ENCODE data around the gene CECR2.

DNA sequence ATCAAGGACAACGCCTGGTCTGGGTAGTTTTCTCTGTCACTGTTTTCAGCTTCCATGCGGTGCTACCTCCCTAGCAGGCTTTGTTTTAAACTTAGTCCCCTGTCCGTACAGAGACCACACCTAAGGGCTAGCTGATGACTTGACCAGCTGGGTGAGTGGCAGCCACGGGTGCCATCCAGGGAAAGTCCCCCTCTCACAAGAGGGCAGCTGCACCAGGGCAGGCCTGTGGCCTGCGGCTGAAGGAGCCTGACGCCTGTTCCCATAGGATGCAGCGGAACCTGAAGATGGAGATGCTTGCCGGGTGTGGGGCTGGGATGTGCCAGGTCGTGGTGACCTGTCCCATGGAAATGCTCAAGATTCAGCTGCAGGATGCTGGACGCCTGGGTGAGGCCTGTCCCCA lies 213.9 kb downstream of the CECR2 start:
- no peak for TF ChIP-seq POLR2AphosphoS5 (IDR thresholded peaks at IDR 0.05; ENCODE audit: low read depth, low read length)
- TF ChIP-seq EGR1 (IDR thresholded peaks at IDR 0.05; ENCODE audit: borderline replicate concordance, low read depth, low read length): no peak
- no peak for TF ChIP-seq RFX5 (IDR thresholded peaks at IDR 0.05; ENCODE audit: borderline replicate concordance, low read depth, low read length)
- no peak for TF ChIP-seq POLR2A (IDR thresholded peaks at IDR 0.05; ENCODE audit: control extremely low read depth in 1 of 2, low read depth in 2 of 2, low read length in 2 of 2)
- TF ChIP-seq TAF1 (IDR thresholded peaks at IDR 0.05; ENCODE audit: low read depth, low read length): no peak
- TF ChIP-seq, protein P1, sequence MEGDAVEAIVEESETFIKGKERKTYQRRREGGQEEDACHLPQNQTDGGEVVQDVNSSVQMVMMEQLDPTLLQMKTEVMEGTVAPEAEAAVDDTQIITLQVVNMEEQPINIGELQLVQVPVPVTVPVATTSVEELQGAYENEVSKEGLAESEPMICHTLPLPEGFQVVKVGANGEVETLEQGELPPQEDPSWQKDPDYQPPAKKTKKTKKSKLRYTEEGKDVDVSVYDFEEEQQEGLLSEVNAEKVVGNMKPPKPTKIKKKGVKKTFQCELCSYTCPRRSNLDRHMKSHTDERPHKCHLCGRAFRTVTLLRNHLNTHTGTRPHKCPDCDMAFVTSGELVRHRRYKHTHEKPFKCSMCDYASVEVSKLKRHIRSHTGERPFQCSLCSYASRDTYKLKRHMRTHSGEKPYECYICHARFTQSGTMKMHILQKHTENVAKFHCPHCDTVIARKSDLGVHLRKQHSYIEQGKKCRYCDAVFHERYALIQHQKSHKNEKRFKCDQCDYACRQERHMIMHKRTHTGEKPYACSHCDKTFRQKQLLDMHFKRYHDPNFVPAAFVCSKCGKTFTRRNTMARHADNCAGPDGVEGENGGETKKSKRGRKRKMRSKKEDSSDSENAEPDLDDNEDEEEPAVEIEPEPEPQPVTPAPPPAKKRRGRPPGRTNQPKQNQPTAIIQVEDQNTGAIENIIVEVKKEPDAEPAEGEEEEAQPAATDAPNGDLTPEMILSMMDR (IDR thresholded peaks at IDR 0.05; ENCODE audit: control extremely low read depth in 1 of 3, insufficient read depth in 1 of 3, low read depth in 1 of 3, low read length in 3 of 3): no peak
- TF ChIP-seq EP300 (IDR thresholded peaks at IDR 0.05; ENCODE audit: borderline replicate concordance in 1 of 2, low read depth in 2 of 2, low read length in 2 of 2): no peak
- TF ChIP-seq GABPA (IDR thresholded peaks at IDR 0.05; ENCODE audit: borderline replicate concordance, insufficient read depth, low read length): no peak
- no peak for TF ChIP-seq EZH2 (IDR thresholded peaks at IDR 0.05; ENCODE audit: low read depth, low read length, severe bottlenecking)
- TF ChIP-seq SRF (IDR thresholded peaks at IDR 0.05; ENCODE audit: low read depth, low read length): no peak
- TF ChIP-seq RAD21 (IDR thresholded peaks at IDR 0.05 in 1 of 2, conservative IDR thresholded peaks at IDR 0.05 in 1 of 2; ENCODE audit: low read depth in 2 of 2, low read length in 2 of 2): no peak
- no peak for TF ChIP-seq HDAC6 (IDR thresholded peaks at IDR 0.05; ENCODE audit: low read depth, low read length)
